A549 (cell line): ENCODE measurements around the gene TEX35. TPM values are rescaled to one million over a fixed set of nuclear protein-coding genes. Genes with fewer than 3 reads are reported as not detected.

Experiments used
- ATAC-seq, 2 experiments: fragments of 200-7000 bp in 1 of 2; fragments of >200 bp in 1 of 2; cut with Nextera tagmentation in 1 of 2; cut with Tn5 transposase in 1 of 2; 3 replicates each; pipeline versions ENCODE4 v1.8.0 to v1.9.1; 2018 to 2020; ENCODE audit warnings: mild to moderate bottlenecking in 1 of 2, moderate library complexity in 1 of 2
- CTCF ChIA-PET: fragments of 300-600 bp; sonication (Branson Sonifier 250); formaldehyde crosslinking; extraction: SDS; loops from one replicate; lab custom pipeline; 2021; ENCODE audit warnings: antibody characterized with exemption, inconsistent platforms; lab: Yijun Ruan, JAX
- POLR2A ChIA-PET: fragments of 350-600 bp; formaldehyde crosslinking; extraction: SDS; loops from one replicate; lab custom pipeline; 2021; ENCODE audit warnings: antibody characterized with exemption, inconsistent platforms; lab: Yijun Ruan, JAX
- DNase-seq, 2 experiments: peaks; one replicate each; pipeline versions ENCODE4 v3.0.0 to v3.0.0-alpha.2; 2011 to 2016; ENCODE audit warnings: low read depth in 1 of 2, low spot score in 1 of 2
- FAIRE-seq: peaks from 2 replicates; lab custom pipeline; 2011; peaks lifted over from hg19 to GRCh38; lab: Jason Lieb, UNC
- H3K27ac ChIP-seq, 2 experiments: fragments of >200 bp; sonication (Bioruptor Twin); formaldehyde crosslinking; 3 replicates each; pipeline ENCODE4 v1.5.1; 2016 to 2017
- H3K4me1 ChIP-seq: fragments of >200 bp; sonication (Bioruptor Twin); formaldehyde crosslinking; 3 replicates; pipeline ENCODE4 v1.6.1; 2016
- H3K4me2 ChIP-seq: fragments of >200 bp; sonication (Bioruptor Twin); formaldehyde crosslinking; 3 replicates; pipeline ENCODE4 v1.6.1; 2016
- H3K4me3 ChIP-seq: fragments of >200 bp; sonication (Bioruptor Twin); formaldehyde crosslinking; 3 replicates; pipeline ENCODE4 v1.5.1; 2016
- H3K9me3 ChIP-seq: fragments of >200 bp; sonication (Bioruptor Twin); formaldehyde crosslinking; 3 replicates; pipeline ENCODE4 v1.6.1; 2016
- CBX8 ChIP-seq: fragments of 200-600 bp; sonication (generic); IDR thresholded peaks from 2 replicates; pipeline ENCODE4 v1.6.1; 2016
- CEBPB ChIP-seq, 2 experiments: fragments of >200 bp in 1 of 2; sonication (Bioruptor Twin) in 1 of 2; formaldehyde crosslinking in 1 of 2; IDR thresholded peaks; 2 replicates each; pipeline ENCODE4 v1.6.1; 2012 to 2016
- CHD2 ChIP-seq: fragments of 150-350 bp; IDR thresholded peaks from 2 replicates; pipeline ENCODE4 v1.6.1; 2014; ENCODE audit warnings: low read length; ENCODE audit not compliant: partially characterized antibody
- CTCF ChIP-seq: fragments of >200 bp; sonication (Bioruptor Twin); formaldehyde crosslinking; IDR thresholded peaks from 3 replicates; pipeline ENCODE4 v1.5.1; 2016
- E2F6 ChIP-seq: IDR thresholded peaks from 2 replicates; pipeline ENCODE4 v1.6.1; 2012; ENCODE audit warnings: low read depth, borderline replicate concordance
- ESRRA ChIP-seq: fragments of 150-350 bp; IDR thresholded peaks from 2 replicates; pipeline ENCODE4 v1.6.1; 2014; ENCODE audit warnings: mild to moderate bottlenecking, low read length, borderline replicate concordance
- FOSL2 ChIP-seq, 2 experiments: fragments of 450-650 bp in 1 of 2; fragments of >200 bp in 1 of 2; sonication (Bioruptor Twin) in 1 of 2; formaldehyde crosslinking; IDR thresholded peaks; 2 replicates each; pipeline versions ENCODE4 v1.5.0 to v1.6.1; 2016 to 2020; ENCODE audit warnings: mild to moderate bottlenecking in 1 of 2, moderate library complexity in 1 of 2
- GATA3 ChIP-seq: IDR thresholded peaks from 2 replicates; pipeline ENCODE4 v1.6.1; 2012; ENCODE audit warnings: borderline replicate concordance
- JUN ChIP-seq, 2 experiments: fragments of >200 bp; sonication (Bioruptor Twin); formaldehyde crosslinking; IDR thresholded peaks; 2 replicates in 1 of 2; 3 replicates in 1 of 2; pipeline ENCODE4 v1.6.1; 2016 to 2017
- JUNB ChIP-seq: fragments of >200 bp; sonication (Bioruptor Twin); formaldehyde crosslinking; IDR thresholded peaks from 2 replicates; pipeline ENCODE4 v1.6.1; 2016
- KDM1A ChIP-seq: fragments of 200-600 bp; sonication (generic); IDR thresholded peaks from 2 replicates; pipeline ENCODE4 v1.6.1; 2016; ENCODE audit warnings: low read depth, mild to moderate bottlenecking
- KDM5A ChIP-seq: fragments of 200-600 bp; sonication (generic); IDR thresholded peaks from 2 replicates; pipeline ENCODE4 v1.6.1; 2016; ENCODE audit warnings: antibody characterized with exemption, mild to moderate bottlenecking
- NFE2L2 ChIP-seq: fragments of 150-350 bp; conservative IDR thresholded peaks from 2 replicates; pipeline ENCODE4 v1.6.1; 2014; ENCODE audit warnings: low read length
- POLR2A ChIP-seq: IDR thresholded peaks from 2 replicates; pipeline ENCODE4 v1.6.1; 2012; ENCODE audit warnings: mild to moderate bottlenecking, low read length
- POLR2AphosphoS2 ChIP-seq: conservative IDR thresholded peaks from 2 replicates; pipeline ENCODE4 v1.6.1; 2012; ENCODE audit warnings: low read length, improper control_type of control experiment, inconsistent platforms
- RAD21 ChIP-seq, 2 experiments: fragments of >200 bp in 1 of 2; sonication (Bioruptor Twin) in 1 of 2; formaldehyde crosslinking in 1 of 2; IDR thresholded peaks in 1 of 2; conservative IDR thresholded peaks in 1 of 2; 2 replicates in 1 of 2; 3 replicates in 1 of 2; pipeline ENCODE4 v1.6.1; 2012 to 2018; ENCODE audit warnings: inconsistent platforms in 1 of 2
- REST ChIP-seq: fragments of 200-600 bp; sonication (generic); IDR thresholded peaks from 2 replicates; pipeline ENCODE4 v1.6.1; 2016; ENCODE audit warnings: antibody characterized with exemption, mild to moderate bottlenecking, moderate library complexity
- RFX5 ChIP-seq: fragments of 450-650 bp; IDR thresholded peaks from 2 replicates; pipeline ENCODE4 v1.7.1; 2014; ENCODE audit warnings: antibody characterized with exemption, mild to moderate bottlenecking, moderate library complexity
- SMC3 ChIP-seq: fragments of >200 bp; sonication (Bioruptor Twin); formaldehyde crosslinking; IDR thresholded peaks from 3 replicates; pipeline ENCODE4 v1.6.1; 2018; ENCODE audit warnings: inconsistent platforms
- SREBF2 ChIP-seq: fragments of 450-650 bp; IDR thresholded peaks from 2 replicates; pipeline ENCODE4 v1.6.1; 2014; ENCODE audit warnings: mild to moderate bottlenecking, moderate library complexity
- TP53 ChIP-seq: fragments of 250-450 bp; sonication (Bioruptor Pico); IDR thresholded peaks from 2 replicates; pipeline ENCODE4 v1.5.0; 2021; ENCODE audit warnings: mild to moderate bottlenecking, moderate library complexity
- ZFP36 ChIP-seq: fragments of 450-650 bp; IDR thresholded peaks from 2 replicates; pipeline ENCODE4 v1.6.1; 2014; ENCODE audit warnings: borderline replicate concordance; ENCODE audit not compliant: partially characterized antibody
- WGBS: methylation state at CpG from one replicate; pipeline ENCODE4 v1.1.6; 2017; ENCODE audit errors: missing lambda C conversion rate; 5-methylcytosine and 5-hydroxymethylcytosine counted together
- polyA plus RNA-seq, 4 experiments: library from polyadenylated mRNA; depleted of rRNA in 3 of 4; stranded (reverse); fragments of >200 nt; fragmentation: RNase III in 1 of 4; extraction: RNeasy Plus Mini Kit Qiagen cat#74134 plus additional on column Dnase treatment in 1 of 4; gene quantifications; 2 replicates in 3 of 4; 3 replicates in 1 of 4; pipeline ENCODE4 v1.2.3, GENCODE V29; 2011 to 2017

The TEX35 gene
- polyA plus RNA-seq, 2 of the 4 experiments (the other 2 are of a cell fraction), result not detected

GRCh38 chr1:178495158-178495557 lies 17.8 kb upstream of the TEX35 start:
- POLR2A ChIA-PET, result no interaction called here
- ATAC-seq, result no peak
- Histone ChIP-seq H3K4me3 (no peak overlapping the region), H3K9me3 (no peaks in the 10 kb centered on the region), H3K27ac (no peak overlapping the region), H3K4me2 (no peak overlapping the region), H3K4me1 (no peaks in the 10 kb centered on the region)
- no peak for TF ChIP-seq JUN (IDR thresholded peaks at IDR 0.05)
- TF ChIP-seq RAD21 (conservative IDR thresholded peaks at IDR 0.05 in 1 of 2, IDR thresholded peaks at IDR 0.05 in 1 of 2), result no peak
- TF ChIP-seq FOSL2 (IDR thresholded peaks at IDR 0.05), result no peak
- no peak for TF ChIP-seq FOSL2 (CRISPR knock-in tag; IDR thresholded peaks at IDR 0.05)
- no peak for TF ChIP-seq E2F6
- TF ChIP-seq POLR2A, result no peak
- no peak for TF ChIP-seq SMC3
- no peak for TF ChIP-seq CTCF
- TF ChIP-seq KDM5A, result no peak
- no peak for TF ChIP-seq POLR2AphosphoS2
- no peak for TF ChIP-seq KDM1A
- TF ChIP-seq TP53 (CRISPR knock-in tag), result no peak
- no peak for TF ChIP-seq NFE2L2
- no peak for TF ChIP-seq JUNB
- no peak for TF ChIP-seq CEBPB (IDR thresholded peaks at IDR 0.05)
- no peak for TF ChIP-seq REST
- DNase-seq, result no peak
- 88% methylated on average over 1 of the region's 1 CpG for WGBS
- FAIRE-seq, result no peak
- CTCF ChIA-PET, result interaction anchor here (3.4 kb wide), 1 partner anchor 185 kb away, joined by 8 read pairs; no protein-coding TSS in a partner anchor

DNA sequence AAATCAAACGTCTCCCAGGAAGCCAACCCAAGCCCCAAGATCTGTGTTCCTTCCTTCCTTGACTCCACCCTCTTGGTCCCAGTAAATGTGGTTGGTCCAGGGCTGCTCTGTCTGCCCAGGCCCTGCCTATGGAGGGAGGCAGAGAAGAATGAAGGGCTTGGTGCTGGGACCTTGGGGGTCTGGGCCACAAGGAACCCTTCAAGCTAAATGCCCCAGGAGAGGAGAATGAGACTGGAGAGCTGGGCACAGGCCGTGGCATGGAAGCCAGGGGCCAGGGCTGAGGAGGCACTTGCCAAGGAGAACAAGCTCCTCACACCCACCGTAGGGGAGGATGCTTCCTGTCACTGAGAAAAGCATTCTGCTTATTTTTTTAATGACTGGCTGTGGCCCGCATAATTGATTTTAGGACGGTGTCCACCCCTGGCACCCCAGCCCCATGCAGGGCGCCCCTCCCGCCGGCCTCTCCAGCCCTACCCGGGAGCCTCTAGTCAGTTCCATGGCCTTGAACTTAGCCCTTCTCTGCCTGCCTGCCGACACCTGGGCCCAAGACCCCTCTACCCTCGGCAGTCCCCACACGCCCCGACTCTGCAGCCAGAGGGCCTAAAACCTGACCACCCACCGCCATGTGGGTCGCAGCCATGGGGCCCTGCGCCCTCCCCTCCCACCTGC lies 17.0 kb upstream of the TEX35 start:
- no peak for TF ChIP-seq KDM5A
- TF ChIP-seq SREBF2, result no peak
- TF ChIP-seq CBX8, result no peak
- no peak for TF ChIP-seq ESRRA
- no peak for TF ChIP-seq NFE2L2
- no peak for TF ChIP-seq RFX5
- no peak for TF ChIP-seq CHD2
- no peak for TF ChIP-seq CEBPB (IDR thresholded peaks at IDR 0.05)
- no peak for TF ChIP-seq GATA3
- no peak for TF ChIP-seq ZFP36
- no peak overlapping the region for H3K27ac ChIP-seq
- 81% methylated on average over 16 of the region's 16 CpGs for WGBS
- H3K4me2 ChIP-seq, result no peak overlapping the region
- no peaks in the 10 kb centered on the region for H3K9me3 ChIP-seq
- POLR2A ChIA-PET, result no interaction called here
- CTCF ChIA-PET, result interaction anchor here (3.4 kb wide), 1 partner anchor 185 kb away, joined by 8 read pairs; no protein-coding TSS in a partner anchor
- no peak for DNase-seq
- H3K4me1 ChIP-seq, result no peaks in the 10 kb centered on the region
- ATAC-seq, result no peak
- FAIRE-seq, result no peak
- no peak overlapping the region for H3K4me3 ChIP-seq
